Measurements from ENCODE around the gene FOLR2. TPM values are rescaled to one million over a fixed set of nuclear protein-coding genes. Genes with fewer than 3 reads are reported as not detected.
"Not testable (repeated sequence)": the region's sequence is repeated elsewhere in the genome, so short reads cannot be mapped to it uniquely, and the experiment has no call there.

The FOLR2 gene
- total RNA-seq, 1 donor from 2014 or later = not detected

DNA sequence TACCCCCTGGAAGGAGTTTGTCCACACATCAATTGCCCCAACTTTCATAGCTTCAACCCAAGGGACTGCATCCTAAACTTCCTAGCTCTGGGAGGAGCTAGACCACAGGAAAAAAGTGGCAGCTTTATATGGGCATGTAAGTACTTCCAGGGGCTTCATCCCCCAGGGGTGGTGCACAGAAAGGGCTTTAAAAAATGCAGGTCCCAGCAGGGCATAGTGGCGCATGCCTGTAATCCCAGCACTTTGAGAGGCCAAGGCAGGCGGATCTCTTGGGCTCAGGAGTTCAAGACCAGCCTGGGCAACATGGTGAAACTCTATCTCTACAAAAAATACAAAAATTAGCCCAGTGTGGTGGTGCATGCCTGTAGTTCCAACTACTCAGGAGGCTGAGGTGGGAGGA, 9.8 kb upstream of the FOLR2 start:
- not testable (repeated sequence) for DNase-seq (ENCODE audit: low read depth, low spot score)

GRCh38 chr11:72208281-72208680, 8.3 kb upstream of the FOLR2 start:
- no peak for DNase-seq (ENCODE audit: low read depth, low spot score)

DNA sequence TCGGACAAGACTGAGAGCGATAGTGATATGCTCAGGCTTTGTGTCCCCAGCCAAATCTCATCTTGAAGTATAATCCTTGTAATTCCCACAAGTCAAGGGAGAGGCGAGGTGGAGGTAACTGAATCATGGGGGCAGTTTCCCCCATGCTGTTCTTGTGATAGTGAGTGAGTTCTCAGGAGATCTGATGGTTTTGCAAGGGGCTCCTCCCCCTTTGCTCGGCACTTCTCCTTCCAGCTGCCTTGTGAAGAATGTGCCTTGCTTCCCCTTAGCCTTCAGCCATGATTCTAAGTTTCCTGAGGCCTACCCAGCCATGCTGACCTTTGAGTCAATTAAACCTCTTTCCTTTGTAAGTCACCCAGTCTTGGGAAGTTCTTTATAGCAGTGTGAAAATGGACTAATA, 7.5 kb upstream of the FOLR2 start:
- no peak for DNase-seq (ENCODE audit: low read depth, low spot score)

DNA sequence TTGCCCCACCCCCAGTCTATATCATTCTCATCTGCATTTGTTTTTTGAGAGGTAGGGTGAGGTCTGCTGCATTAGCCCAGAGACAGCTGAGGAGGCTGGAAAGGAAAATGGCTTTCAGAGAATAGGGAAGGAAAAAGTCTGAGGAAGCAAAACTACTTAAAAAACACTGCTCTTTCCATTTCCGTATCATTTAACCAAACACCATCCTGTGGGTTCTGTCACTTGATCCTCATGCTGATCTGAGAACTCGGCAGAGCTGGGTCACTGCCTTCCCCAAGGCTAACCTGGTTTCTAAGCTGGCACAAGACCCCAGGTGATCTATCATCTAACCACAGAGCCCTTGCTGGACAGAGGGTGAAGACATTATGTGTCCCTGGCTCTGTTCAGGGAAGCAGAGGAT, 1.2 kb downstream of the FOLR2 start:
- no peak for DNase-seq (ENCODE audit: low read depth, low spot score)

DNA sequence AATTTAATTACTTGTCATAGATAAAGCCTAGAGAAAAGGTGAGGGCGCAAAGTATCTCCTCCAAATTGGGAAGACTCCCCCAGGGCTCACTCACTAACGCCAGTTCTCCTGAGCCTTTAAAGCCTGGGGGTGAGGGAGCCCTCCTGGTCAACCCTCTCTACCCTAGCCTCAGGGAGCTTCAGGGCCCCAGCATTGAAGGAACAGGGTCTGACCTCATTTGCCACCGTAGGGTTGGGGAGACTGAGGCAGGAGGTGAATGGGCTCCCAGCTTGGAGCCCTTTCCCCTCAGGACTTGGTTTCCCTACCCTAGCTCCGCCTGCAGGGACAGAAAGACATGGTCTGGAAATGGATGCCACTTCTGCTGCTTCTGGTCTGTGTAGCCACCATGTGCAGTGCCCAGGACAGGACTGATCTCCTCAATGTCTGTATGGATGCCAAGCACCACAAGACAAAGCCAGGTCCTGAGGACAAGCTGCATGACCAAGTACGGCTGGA, 1.7 kb downstream of the FOLR2 start:
- DNase-seq (ENCODE audit: low read depth, low spot score) = no peak

DNA sequence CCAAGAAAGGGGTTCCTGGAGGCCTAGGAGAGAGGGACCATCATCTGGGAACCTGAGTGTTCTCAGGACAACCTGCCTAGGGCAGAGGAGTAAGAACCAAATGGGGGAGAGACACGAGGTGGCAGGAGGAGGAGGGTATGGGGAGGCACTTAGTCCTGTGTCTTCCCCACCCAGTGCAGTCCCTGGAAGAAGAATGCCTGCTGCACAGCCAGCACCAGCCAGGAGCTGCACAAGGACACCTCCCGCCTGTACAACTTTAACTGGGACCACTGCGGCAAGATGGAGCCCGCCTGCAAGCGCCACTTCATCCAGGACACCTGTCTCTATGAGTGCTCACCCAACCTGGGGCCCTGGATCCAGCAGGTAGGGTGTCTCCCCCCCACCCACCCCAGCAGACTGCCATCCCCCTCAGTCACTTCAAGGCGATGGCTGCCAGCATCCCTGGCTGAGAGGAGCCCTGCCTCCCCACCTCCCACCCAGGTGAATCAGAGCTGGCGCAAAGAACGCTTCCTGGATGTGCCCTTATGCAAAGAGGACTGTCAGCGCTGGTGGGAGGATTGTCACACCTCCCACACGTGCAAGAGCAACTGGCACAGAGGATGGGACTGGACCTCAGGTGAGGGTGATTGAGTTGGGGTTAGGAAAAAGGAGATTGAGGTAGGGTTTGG, 4.2 kb downstream of the FOLR2 start:
- DNase-seq (ENCODE audit: low read depth, low spot score) = no peak

- no peak for DNase-seq (ENCODE audit: low read depth, low spot score)
Measured at GRCh38 chr11:72221386-72222075, 4.9 kb downstream of the FOLR2 start.

GRCh38 chr11:72222106-72222891, 5.7 kb downstream of the FOLR2 start:
- no peak for DNase-seq (ENCODE audit: low read depth, low spot score)

- DNase-seq (ENCODE audit: low read depth, low spot score) = peak; percentile 56
Measured at GRCh38 chr11:72222907-72223614, 6.5 kb downstream of the FOLR2 start.

DNA sequence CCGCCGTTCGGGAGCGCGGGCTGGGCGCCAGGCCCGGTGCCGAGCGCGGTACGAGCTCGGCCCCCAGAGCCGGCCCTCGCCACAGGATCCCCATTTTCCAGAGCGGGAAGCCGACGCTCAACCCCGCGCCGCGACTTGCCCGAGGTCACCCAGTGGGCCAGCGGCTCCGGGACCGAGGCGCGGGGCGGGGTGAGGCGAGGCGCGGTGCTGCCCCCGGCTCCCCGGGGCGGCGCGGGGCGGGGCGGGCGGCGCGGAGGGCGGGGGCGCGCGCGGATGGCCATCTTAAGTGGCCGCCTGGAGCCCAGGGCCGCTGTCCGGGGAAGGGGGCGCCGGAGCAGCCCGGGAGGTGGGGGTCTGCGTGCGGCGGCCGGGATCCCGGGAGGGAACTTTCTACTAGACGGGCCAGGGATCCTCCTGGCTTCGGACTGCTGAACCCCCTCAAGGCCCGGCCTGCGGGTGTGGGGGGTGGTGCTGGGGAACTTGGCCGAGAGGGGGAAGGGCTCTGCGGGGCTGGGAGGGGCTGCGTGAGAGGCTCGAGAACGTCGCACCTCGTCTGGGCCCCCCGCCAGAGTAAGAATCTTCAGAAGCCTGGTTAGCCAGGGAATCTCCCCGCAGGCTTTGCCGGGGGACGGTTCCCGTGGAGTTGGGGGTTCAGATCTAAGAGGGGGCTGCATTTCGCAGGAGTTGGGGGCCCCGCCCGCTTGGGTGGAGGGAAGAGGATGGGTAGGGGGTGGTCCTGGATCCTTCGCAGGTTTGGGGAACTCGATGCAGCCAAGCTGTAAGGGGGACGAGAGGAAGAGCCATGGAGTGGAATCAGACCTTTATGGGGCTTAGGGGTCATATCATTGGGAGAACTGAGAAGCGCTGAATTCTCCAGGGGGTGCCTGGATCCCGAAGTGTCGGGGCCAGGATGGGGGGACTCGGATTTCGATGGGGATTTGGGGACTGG, 7.3 kb downstream of the FOLR2 start:
- no peak for DNase-seq (ENCODE audit: low read depth, low spot score)

GRCh38 chr11:72224564-72225410, 8.2 kb downstream of the FOLR2 start, which contains the start of gene INPPL1:
TSS of gene INPPL1 (plus strand) at chr11:72224767. CDS start at chr11:72224985, 218 bp downstream.
- DNase-seq (ENCODE audit: low read depth, low spot score) = no peak

GRCh38 chr11:72225411-72225951, 8.9 kb downstream of the FOLR2 start:
- DNase-seq (ENCODE audit: low read depth, low spot score) = no peak

DNA sequence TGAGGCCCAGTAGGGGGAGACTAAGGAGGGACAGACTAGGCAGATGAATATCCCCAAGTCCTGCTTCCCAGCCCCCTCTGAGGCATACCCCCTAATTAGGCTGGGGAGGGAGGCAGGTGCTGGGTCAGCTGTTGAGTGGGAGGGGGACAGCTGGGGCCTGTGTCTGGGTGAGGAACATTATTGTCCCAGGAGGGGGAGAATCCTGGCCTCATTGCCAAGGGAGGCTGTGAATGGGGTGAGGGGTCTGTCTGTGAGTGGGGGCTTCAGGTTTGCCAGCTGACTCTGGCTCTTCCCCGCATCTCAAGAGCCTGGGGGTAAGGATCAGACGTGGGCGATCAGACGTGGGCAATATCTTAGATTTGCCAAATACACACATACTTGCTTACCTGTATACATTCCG, 10.1 kb downstream of the FOLR2 start:
- DNase-seq (ENCODE audit: low read depth, low spot score) = no peak

- DNase-seq (ENCODE audit: low read depth, low spot score) = no peak
Measured at GRCh38 chr11:72227316-72228228, 11.0 kb downstream of the FOLR2 start.

DNA sequence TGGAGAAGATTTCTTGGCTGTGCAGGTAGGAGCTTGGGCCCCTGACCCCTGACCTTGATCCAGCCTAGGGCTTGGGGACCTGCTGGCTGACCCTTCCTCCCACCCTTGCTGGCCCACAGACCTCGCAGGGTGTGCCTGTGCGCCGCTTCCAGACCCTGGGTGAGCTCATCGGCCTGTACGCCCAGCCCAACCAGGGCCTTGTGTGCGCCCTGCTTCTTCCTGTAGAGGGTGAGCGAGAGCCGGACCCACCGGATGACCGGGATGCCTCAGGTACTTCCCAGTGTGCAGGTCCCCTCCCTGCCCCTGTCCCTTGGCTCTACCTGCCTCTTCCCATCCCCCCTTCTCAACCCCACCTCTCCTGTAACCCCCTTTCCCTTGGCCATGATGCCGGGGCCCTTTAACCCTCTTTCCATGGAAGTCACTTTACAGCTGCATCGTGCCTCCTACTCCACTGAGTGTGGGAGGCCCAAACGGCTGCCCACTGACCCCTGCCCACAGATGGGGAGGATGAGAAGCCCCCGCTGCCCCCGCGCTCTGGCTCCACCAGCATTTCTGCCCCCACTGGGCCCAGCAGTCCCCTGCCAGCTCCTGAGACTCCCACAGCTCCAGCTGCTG, 11.7 kb downstream of the FOLR2 start:
- DNase-seq (ENCODE audit: low read depth, low spot score) = no peak

GRCh38 chr11:72228844-72229231, 12.2 kb downstream of the FOLR2 start:
- DNase-seq (ENCODE audit: low read depth, low spot score) = no peak

- no peak for DNase-seq (ENCODE audit: low read depth, low spot score)
Measured at GRCh38 chr11:72229336-72229924, 12.8 kb downstream of the FOLR2 start.

Data from pulmonary artery endothelial cell (primary cell).